Panc1 (cell line): Measurements from ENCODE around the gene LCN1. TPM values are rescaled to one million over a fixed set of nuclear protein-coding genes. Genes with fewer than 3 reads are reported as not detected.

Source experiments
- ATAC-seq: fragments of 200-7000 bp; cut with Tn5 transposase; 2 replicates; pipeline ENCODE4 v1.9.1; 2020; ENCODE audit warnings: mild to moderate bottlenecking, moderate library complexity
- BruUV-seq: library from RNA; stranded (reverse); fragments of 400-500 nt; replicated peaks from 2 replicates; lab custom pipeline; 2021; lab: Mats Ljungman, UMichigan
- CTCF ChIA-PET: fragments of 300-600 bp; sonication (Branson Sonifier 250); formaldehyde crosslinking; loops from one replicate; lab custom pipeline; 2022; ENCODE audit warnings: antibody characterized with exemption; lab: Charles Lee
- POLR2A ChIA-PET: fragments of 300-600 bp; sonication (Branson Sonifier 250); formaldehyde crosslinking; loops from one replicate; lab custom pipeline; 2022; ENCODE audit warnings: antibody characterized with exemption; lab: Charles Lee
- DNase-seq: peaks from one replicate; pipeline ENCODE4 v3.0.0-alpha.2; 2010; ENCODE audit warnings: low read depth, low spot score
- H3K27ac ChIP-seq: 2 replicates; pipeline ENCODE4 v1.5.1; 2011; ENCODE audit warnings: mild to moderate bottlenecking, low read length, inconsistent platforms
- H3K27me3 ChIP-seq: fragments of 200-500 bp; sonication (Bioruptor generic); 2 replicates; pipeline ENCODE4 v1.6.0; 2014; ENCODE audit warnings: low read length, inconsistent platforms; ENCODE audit not compliant: control insufficient read depth, insufficient read depth
- H3K36me3 ChIP-seq: fragments of 200-500 bp; sonication (Bioruptor generic); 2 replicates; pipeline ENCODE4 v1.5.1; 2014; ENCODE audit warnings: inconsistent platforms, mild to moderate bottlenecking, low read length, moderate library complexity; ENCODE audit not compliant: control insufficient read depth, insufficient read depth
- H3K4me1 ChIP-seq: 2 replicates; pipeline ENCODE4 v1.5.1; 2011; ENCODE audit warnings: inconsistent platforms, mild to moderate bottlenecking, low read length, moderate library complexity; ENCODE audit not compliant: control insufficient read depth, insufficient read depth
- H3K4me3 ChIP-seq, 2 experiments: 2 replicates each; pipeline ENCODE4 v1.5.1; 2011 to 2012; ENCODE audit warnings: low read depth in 2 of 2, low read length in 2 of 2, mild to moderate bottlenecking in 2 of 2, inconsistent platforms in 1 of 2, moderate library complexity in 1 of 2
- H3K9me3 ChIP-seq: fragments of 200-500 bp; sonication (Bioruptor generic); 2 replicates; pipeline ENCODE4 v1.5.1; 2014; ENCODE audit warnings: low read depth, mild to moderate bottlenecking, inconsistent platforms, low read length, moderate library complexity; ENCODE audit not compliant: control insufficient read depth, insufficient read depth
- POLR2AphosphoS5 ChIP-seq: IDR thresholded peaks from 2 replicates; pipeline ENCODE4 v1.6.1; 2012; ENCODE audit warnings: mild to moderate bottlenecking, low read depth, low read length, moderate library complexity
- SIN3A ChIP-seq: IDR thresholded peaks from 2 replicates; pipeline ENCODE4 v1.6.1; 2012; ENCODE audit warnings: low read depth, mild to moderate bottlenecking, low read length, moderate library complexity, borderline replicate concordance; ENCODE audit not compliant: insufficient read depth
- TCF7L2 ChIP-seq: IDR thresholded peaks from 2 replicates; pipeline ENCODE4 v1.6.1; 2011; ENCODE audit warnings: mild to moderate bottlenecking, low read depth, low read length, inconsistent platforms
- in situ Hi-C: cut with HindIII; loops from 2 replicates; pipeline ENCODE4 v1.10.0; 2016; ENCODE audit warnings: low sequenced_read_pairs, low pct_unique_long_range_greater_than_20kb
- intact Hi-C: fragments of 100-400 bp; cut with micrococcal nuclease; formaldehyde crosslinking; loops from one replicate; pipeline ENCODE4 v1.10.0; 2022; ENCODE audit not compliant: unreplicated experiment
- total RNA-seq: library from RNA; stranded (reverse); gene quantifications from one replicate; pipeline ENCODE4 v1.2.1, GENCODE V29; 2021; ENCODE audit not compliant: unreplicated experiment
- TF ChIP-seq, protein P1 (sequence below): fragments of 450-650 bp; IDR thresholded peaks from 2 replicates; pipeline ENCODE4 v1.5.1; 2017; ENCODE audit warnings: mild to moderate bottlenecking
- TF ChIP-seq, protein P2 (sequence below), 2 experiments: IDR thresholded peaks; 2 replicates each; pipeline ENCODE4 v1.6.1; 2011 to 2012; ENCODE audit warnings: low read depth in 2 of 2, control low read depth in 1 of 2, low read length in 1 of 2, mild to moderate bottlenecking in 1 of 2, moderate library complexity in 1 of 2; ENCODE audit not compliant: insufficient read depth in 1 of 2

The LCN1 gene
- total RNA-seq, 1 experiment from 2014 or later = not detected

DNA sequence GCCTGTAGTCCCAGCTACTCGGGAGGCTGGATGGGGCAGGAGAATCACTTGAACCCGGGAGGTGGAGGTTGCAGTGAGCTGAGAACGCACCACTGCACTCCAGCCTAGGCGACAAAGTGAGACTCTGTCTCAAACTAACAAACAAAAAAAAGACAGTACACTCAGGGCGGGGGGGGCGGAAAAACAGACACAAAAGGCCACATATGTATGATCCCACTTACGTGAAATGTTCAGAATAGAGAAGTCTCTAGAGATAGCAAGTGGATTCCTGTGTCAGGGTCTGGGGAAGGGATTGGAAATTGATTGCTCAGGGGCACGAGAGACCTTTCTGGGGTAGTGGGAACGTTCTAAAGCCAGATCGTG, 9.0 kb upstream of the LCN1 start:
- ATAC-seq (no peak), DNase-seq (no peak)
- ChIA-PET POLR2A (no interaction called here), CTCF (no interaction called here)
- BruUV-seq = no TSS peak
- Histone ChIP-seq H3K9me3 (no peaks in the 10 kb centered on the region), H3K27ac (no peak overlapping the region), H3K4me3 (no peak overlapping the region), H3K27me3 (no peaks in the 10 kb centered on the region), H3K4me1 (no peaks in the 10 kb centered on the region), H3K36me3 (no peaks in the 10 kb centered on the region)
- in situ Hi-C loops = no loop called here
- intact Hi-C loops = no loop called here
- TF ChIP-seq, protein P1, sequence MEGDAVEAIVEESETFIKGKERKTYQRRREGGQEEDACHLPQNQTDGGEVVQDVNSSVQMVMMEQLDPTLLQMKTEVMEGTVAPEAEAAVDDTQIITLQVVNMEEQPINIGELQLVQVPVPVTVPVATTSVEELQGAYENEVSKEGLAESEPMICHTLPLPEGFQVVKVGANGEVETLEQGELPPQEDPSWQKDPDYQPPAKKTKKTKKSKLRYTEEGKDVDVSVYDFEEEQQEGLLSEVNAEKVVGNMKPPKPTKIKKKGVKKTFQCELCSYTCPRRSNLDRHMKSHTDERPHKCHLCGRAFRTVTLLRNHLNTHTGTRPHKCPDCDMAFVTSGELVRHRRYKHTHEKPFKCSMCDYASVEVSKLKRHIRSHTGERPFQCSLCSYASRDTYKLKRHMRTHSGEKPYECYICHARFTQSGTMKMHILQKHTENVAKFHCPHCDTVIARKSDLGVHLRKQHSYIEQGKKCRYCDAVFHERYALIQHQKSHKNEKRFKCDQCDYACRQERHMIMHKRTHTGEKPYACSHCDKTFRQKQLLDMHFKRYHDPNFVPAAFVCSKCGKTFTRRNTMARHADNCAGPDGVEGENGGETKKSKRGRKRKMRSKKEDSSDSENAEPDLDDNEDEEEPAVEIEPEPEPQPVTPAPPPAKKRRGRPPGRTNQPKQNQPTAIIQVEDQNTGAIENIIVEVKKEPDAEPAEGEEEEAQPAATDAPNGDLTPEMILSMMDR = no peak
- TF ChIP-seq SIN3A = no peak
- no peak for TF ChIP-seq TCF7L2
- TF ChIP-seq, protein P2, sequence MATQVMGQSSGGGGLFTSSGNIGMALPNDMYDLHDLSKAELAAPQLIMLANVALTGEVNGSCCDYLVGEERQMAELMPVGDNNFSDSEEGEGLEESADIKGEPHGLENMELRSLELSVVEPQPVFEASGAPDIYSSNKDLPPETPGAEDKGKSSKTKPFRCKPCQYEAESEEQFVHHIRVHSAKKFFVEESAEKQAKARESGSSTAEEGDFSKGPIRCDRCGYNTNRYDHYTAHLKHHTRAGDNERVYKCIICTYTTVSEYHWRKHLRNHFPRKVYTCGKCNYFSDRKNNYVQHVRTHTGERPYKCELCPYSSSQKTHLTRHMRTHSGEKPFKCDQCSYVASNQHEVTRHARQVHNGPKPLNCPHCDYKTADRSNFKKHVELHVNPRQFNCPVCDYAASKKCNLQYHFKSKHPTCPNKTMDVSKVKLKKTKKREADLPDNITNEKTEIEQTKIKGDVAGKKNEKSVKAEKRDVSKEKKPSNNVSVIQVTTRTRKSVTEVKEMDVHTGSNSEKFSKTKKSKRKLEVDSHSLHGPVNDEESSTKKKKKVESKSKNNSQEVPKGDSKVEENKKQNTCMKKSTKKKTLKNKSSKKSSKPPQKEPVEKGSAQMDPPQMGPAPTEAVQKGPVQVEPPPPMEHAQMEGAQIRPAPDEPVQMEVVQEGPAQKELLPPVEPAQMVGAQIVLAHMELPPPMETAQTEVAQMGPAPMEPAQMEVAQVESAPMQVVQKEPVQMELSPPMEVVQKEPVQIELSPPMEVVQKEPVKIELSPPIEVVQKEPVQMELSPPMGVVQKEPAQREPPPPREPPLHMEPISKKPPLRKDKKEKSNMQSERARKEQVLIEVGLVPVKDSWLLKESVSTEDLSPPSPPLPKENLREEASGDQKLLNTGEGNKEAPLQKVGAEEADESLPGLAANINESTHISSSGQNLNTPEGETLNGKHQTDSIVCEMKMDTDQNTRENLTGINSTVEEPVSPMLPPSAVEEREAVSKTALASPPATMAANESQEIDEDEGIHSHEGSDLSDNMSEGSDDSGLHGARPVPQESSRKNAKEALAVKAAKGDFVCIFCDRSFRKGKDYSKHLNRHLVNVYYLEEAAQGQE (IDR thresholded peaks at IDR 0.05; ENCODE audit: insufficient read depth in 1 of 2, low read depth in 2 of 2, low read length in 1 of 2) = no peak
- TF ChIP-seq POLR2AphosphoS5 = no peak

DNA sequence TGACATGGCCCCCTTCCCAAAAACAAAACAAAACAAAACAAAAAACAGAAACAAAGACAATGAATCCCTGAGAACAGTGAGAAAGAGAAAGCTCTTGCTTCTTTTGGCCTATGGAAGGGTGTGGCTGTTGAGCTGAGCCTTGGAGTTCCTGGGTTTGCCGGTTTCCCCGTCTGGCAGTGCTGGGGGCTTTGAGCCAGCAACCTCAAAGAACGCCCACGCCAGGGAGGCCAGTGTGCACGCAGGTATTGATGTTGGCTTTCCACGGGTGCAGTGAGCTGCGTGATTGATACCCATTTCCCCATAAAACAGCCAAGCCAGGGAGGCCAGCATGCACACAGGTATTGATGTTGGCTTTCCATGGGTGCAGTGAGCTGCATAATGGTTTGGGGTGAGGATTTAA, 8.3 kb upstream of the LCN1 start:
- in situ Hi-C loops = no loop called here
- no peaks in the 10 kb centered on the region for H3K27me3 ChIP-seq
- H3K36me3 ChIP-seq = no peaks in the 10 kb centered on the region
- ATAC-seq (no peak), DNase-seq (no peak)
- intact Hi-C loops = no loop called here
- H3K4me3 ChIP-seq = no peak overlapping the region
- H3K27ac ChIP-seq = no peak overlapping the region
- TF ChIP-seq TCF7L2 = no peak
- TF ChIP-seq, protein P1 = no peak
- no peak for TF ChIP-seq POLR2AphosphoS5
- H3K4me1 ChIP-seq = no peaks in the 10 kb centered on the region
- POLR2A ChIA-PET = no interaction called here
- no TSS peak for BruUV-seq
- no peaks in the 10 kb centered on the region for H3K9me3 ChIP-seq
- CTCF ChIA-PET = no interaction called here
